Subcutaneous abdominal adipose tissue (tissue), 5 donors: ENCODE measurements around the gene GPR65.
"Not testable (repeated sequence)": the region's sequence is repeated elsewhere in the genome, so short reads cannot be mapped to it uniquely, and the experiment has no call there.

ENCODE experiments used
- H3K27ac ChIP-seq: one replicate; pipeline ENCODE4 v1.7.0; 2013; ENCODE audit warnings: low read depth, mild to moderate bottlenecking, inconsistent platforms, low read length, moderate library complexity
- H3K27me3 ChIP-seq, 5 donors: one replicate each; pipeline ENCODE4 v1.7.0; 2013; ENCODE audit warnings: low read length in 5 of 5, inconsistent platforms in 1 of 5; ENCODE audit not compliant: control insufficient read depth in 5 of 5, insufficient read depth in 4 of 5
- H3K36me3 ChIP-seq, 5 donors: one replicate each; pipeline ENCODE4 v1.7.0; 2013; ENCODE audit warnings: low read length in 5 of 5; ENCODE audit not compliant: control insufficient read depth in 5 of 5, insufficient read depth in 5 of 5
- H3K4me1 ChIP-seq, 5 donors: one replicate each; pipeline ENCODE4 v1.7.0; 2013; ENCODE audit warnings: low read length in 5 of 5, mild to moderate bottlenecking in 3 of 5, moderate library complexity in 1 of 5; ENCODE audit not compliant: control insufficient read depth in 5 of 5, insufficient read depth in 5 of 5
- H3K4me3 ChIP-seq, 5 donors: one replicate each; pipeline ENCODE4 v1.7.0; 2013; ENCODE audit warnings: low read length in 5 of 5, low read depth in 1 of 5
- H3K9ac ChIP-seq, 5 donors: one replicate each; pipeline ENCODE4 v1.7.0; 2013; ENCODE audit warnings: low read length in 5 of 5, mild to moderate bottlenecking in 4 of 5, moderate library complexity in 3 of 5
- H3K9me3 ChIP-seq, 5 donors: one replicate each; pipeline ENCODE4 v1.7.0; 2013; ENCODE audit warnings: low read length in 5 of 5; ENCODE audit not compliant: control insufficient read depth in 5 of 5
- donor health status: healthy.
- donor health status: healthy.
- donor health status: healthy.
- donor health status: healthy.
- donor health status: healthy.

GPR65 gene

GRCh38 chr14:88013750-88014349 is 8.9 kb downstream of the GPR65 start:
- Histone ChIP-seq H3K36me3 (no peaks in the 10 kb centered on the region), H3K4me1 (peaks cover 0 to 2% (median 0%) of the 10 kb centered on the region in 5 donors), H3K27ac (no peak overlapping the region), H3K9me3 (no peaks in the 10 kb centered on the region), H3K27me3 (no peaks in the 10 kb centered on the region), H3K4me3 (no peak overlapping the region), H3K9ac (no peak overlapping the region)

- Histone ChIP-seq H3K27ac (no peak overlapping the region), H3K9me3 (no peaks in the 10 kb centered on the region), H3K27me3 (no peaks in the 10 kb centered on the region), H3K9ac (no peak overlapping the region), H3K36me3 (no peaks in the 10 kb centered on the region), H3K4me1 (peaks cover 0 to 2% (median 0%) of the 10 kb centered on the region in 5 donors), H3K4me3 (no peak overlapping the region)
Measured at GRCh38 chr14:88016768-88017167, 11.8 kb downstream of the GPR65 start.

- no peaks in the 10 kb centered on the region for H3K36me3 ChIP-seq
- H3K27me3 ChIP-seq, result no peaks in the 10 kb centered on the region
- H3K9me3 ChIP-seq, result no peaks in the 10 kb centered on the region
- no peak overlapping the region for H3K4me3 ChIP-seq
- H3K27ac ChIP-seq, result no peak overlapping the region
- no peak overlapping the region for H3K9ac ChIP-seq
- peaks cover 0 to 2% (median 0%) of the 10 kb centered on the region in 5 donors for H3K4me1 ChIP-seq
Measured at GRCh38 chr14:88017535-88017934, 12.6 kb downstream of the GPR65 start.

- H3K4me1 ChIP-seq, result peaks cover 0 to 2% (median 0%) of the 10 kb centered on the region in 5 donors
- no peak overlapping the region for H3K9ac ChIP-seq
- H3K27ac ChIP-seq, result no peak overlapping the region
- no peak overlapping the region for H3K4me3 ChIP-seq
- H3K36me3 ChIP-seq, result no peaks in the 10 kb centered on the region
- no peaks in the 10 kb centered on the region for H3K9me3 ChIP-seq
- H3K27me3 ChIP-seq, result no peaks in the 10 kb centered on the region
Measured at GRCh38 chr14:88023658-88024187, 18.8 kb downstream of the GPR65 start.

GRCh38 chr14:88024252-88025086 is 19.5 kb downstream of the GPR65 start:
- not testable (repeated sequence) for H3K9me3 ChIP-seq, H3K27ac ChIP-seq, H3K27me3 ChIP-seq, H3K36me3 ChIP-seq, H3K4me3 ChIP-seq, H3K9ac ChIP-seq, H3K4me1 ChIP-seq

- Histone ChIP-seq H3K4me3 (no peak overlapping the region), H3K9ac (no peak overlapping the region), H3K4me1 (peaks cover 0 to 9% (median 0%) of the 10 kb centered on the region in 5 donors), H3K9me3 (no peaks in the 10 kb centered on the region), H3K27me3 (no peaks in the 10 kb centered on the region), H3K27ac (no peak overlapping the region), H3K36me3 (no peaks in the 10 kb centered on the region)
Measured at GRCh38 chr14:88025313-88025712, 20.4 kb downstream of the GPR65 start.

DNA sequence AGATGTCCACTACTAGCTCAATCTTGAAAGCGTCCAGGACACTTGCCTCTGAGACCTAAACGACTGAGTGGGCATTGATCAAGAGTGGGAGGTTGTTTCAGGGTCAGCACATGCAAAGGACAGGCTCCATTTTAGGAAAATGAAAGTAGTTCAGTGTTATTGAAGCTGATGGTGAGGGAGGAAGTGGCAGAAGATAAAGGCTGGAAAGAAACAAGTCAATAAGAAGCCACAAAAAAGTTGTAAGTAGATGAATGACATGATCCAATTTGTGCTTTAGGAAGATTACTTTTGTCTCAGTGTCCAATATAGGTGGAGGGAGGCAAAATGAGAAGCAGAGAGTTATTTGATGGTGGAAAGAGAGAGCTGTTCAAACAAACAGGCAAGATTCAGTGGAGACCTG is 22.0 kb downstream of the GPR65 start:
- Histone ChIP-seq H3K4me3 (no peak overlapping the region), H3K36me3 (no peaks in the 10 kb centered on the region), H3K4me1 (peaks cover 0 to 10% (median 0%) of the 10 kb centered on the region in 5 donors), H3K27ac (no peak overlapping the region), H3K27me3 (no peaks in the 10 kb centered on the region), H3K9me3 (no peaks in the 10 kb centered on the region), H3K9ac (no peak overlapping the region)

GRCh38 chr14:88029500-88029899 is 24.6 kb downstream of the GPR65 start:
- Histone ChIP-seq H3K4me3 (no peak overlapping the region), H3K27me3 (no peaks in the 10 kb centered on the region), H3K4me1 (peaks cover 0 to 10% (median 0%) of the 10 kb centered on the region in 5 donors), H3K27ac (no peak overlapping the region), H3K9me3 (no peaks in the 10 kb centered on the region), H3K9ac (no peak overlapping the region), H3K36me3 (no peaks in the 10 kb centered on the region)

GRCh38 chr14:88030079-88030478 is 25.1 kb downstream of the GPR65 start:
- Histone ChIP-seq H3K36me3 (no peaks in the 10 kb centered on the region), H3K9me3 (no peaks in the 10 kb centered on the region), H3K9ac (no peak overlapping the region), H3K4me3 (no peak overlapping the region), H3K4me1 (peaks cover 0 to 10% (median 0%) of the 10 kb centered on the region in 5 donors), H3K27ac (no peak overlapping the region), H3K27me3 (no peaks in the 10 kb centered on the region)

GRCh38 chr14:88030892-88031291 is 26.0 kb downstream of the GPR65 start:
- H3K9ac ChIP-seq, result no peak overlapping the region
- H3K36me3 ChIP-seq, result no peaks in the 10 kb centered on the region
- H3K27me3 ChIP-seq, result no peaks in the 10 kb centered on the region
- no peak overlapping the region for H3K27ac ChIP-seq
- no peaks in the 10 kb centered on the region for H3K9me3 ChIP-seq
- H3K4me3 ChIP-seq, result no peak overlapping the region
- H3K4me1 ChIP-seq, result peaks cover 0 to 10% (median 0%) of the 10 kb centered on the region in 5 donors
